HG03469 (cell line): ENCODE results near the gene TRNT1.
A peak's percentile ranks its signal among the peaks of the same experiment; 100 is the strongest.

Source experiments
- ATAC-seq: cut with Tn5 transposase; IDR thresholded peaks from one replicate; pipeline ENCODE4 v1.9.1; 2021; ENCODE audit warnings: mild to moderate bottlenecking, moderate library complexity, moderate number of reproducible peaks; ENCODE audit not compliant: unreplicated experiment

Gene TRNT1

GRCh38 chr3:3177861-3178497 is 51.2 kb downstream of the TRNT1 start:
- ATAC-seq = no peak

GRCh38 chr3:3178498-3179328 is 52.0 kb downstream of the TRNT1 start:
- ATAC-seq = no peak

GRCh38 chr3:3179407-3180094 is 52.8 kb downstream of the TRNT1 start, which contains the start of gene CRBN:
CRBN (minus strand) TSS chr3:3179691; CDS start chr3:3179687, 4 bp downstream.
- ATAC-seq = peak; percentile 99

- no peak for ATAC-seq
Measured at GRCh38 chr3:3180456-3180855, 53.7 kb downstream of the TRNT1 start.

GRCh38 chr3:3184876-3185275 is 58.1 kb downstream of the TRNT1 start:
- no peak for ATAC-seq

DNA sequence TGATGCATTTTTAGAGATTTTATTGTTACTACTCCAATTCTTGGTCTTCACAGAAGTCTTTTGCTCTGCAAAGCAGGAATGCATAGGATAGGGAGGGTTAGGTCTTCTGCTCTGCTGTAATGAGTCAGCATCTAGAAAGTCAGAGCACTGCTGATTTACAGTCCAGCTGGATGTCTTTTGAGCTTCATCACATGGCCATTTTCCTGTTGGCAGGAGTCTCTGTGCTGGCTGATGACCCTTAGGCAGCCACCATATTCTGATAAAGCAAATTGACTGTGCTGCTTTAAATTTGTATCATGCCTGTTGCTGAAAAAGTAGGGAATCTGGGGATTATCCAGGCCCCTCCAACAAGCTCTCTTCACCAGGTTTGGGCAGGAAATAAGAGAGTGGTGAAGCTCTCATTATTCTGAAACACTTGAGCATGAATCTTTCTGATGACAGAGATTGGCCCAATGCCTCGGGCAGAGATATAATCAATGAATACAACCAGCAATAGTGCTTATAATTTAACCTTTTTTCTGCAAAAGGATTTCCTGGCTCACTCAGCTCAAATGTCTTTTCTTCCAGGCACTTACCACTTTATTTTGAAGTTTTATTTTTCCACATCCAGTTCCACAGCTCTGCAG is 62.5 kb downstream of the TRNT1 start:
- ATAC-seq = no peak

- ATAC-seq = no peak
Measured at GRCh38 chr3:3189961-3190360, 63.2 kb downstream of the TRNT1 start.

- no peak for ATAC-seq
Measured at GRCh38 chr3:3191675-3192285, 65.0 kb downstream of the TRNT1 start.

GRCh38 chr3:3192286-3192675 is 65.5 kb downstream of the TRNT1 start:
- ATAC-seq = no peak

DNA sequence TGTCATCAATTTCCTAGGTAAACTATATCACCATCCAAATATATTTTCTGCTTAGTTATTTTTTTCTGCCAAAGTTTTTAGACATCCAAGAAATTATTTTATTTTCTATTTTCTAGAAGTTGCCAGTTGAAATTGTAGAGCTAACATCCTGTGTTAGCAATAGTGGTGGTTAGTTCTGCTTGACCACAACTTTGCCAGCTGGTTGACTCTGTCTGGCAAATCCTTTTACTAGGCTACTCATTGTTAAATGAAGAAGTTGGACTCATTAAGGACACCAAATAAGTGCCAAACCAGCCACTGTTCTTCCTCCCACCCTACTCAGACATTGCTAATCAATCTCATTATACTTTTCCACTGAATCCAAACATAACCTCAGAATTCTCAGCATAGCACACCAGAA is 68.1 kb downstream of the TRNT1 start:
- ATAC-seq = no peak

DNA sequence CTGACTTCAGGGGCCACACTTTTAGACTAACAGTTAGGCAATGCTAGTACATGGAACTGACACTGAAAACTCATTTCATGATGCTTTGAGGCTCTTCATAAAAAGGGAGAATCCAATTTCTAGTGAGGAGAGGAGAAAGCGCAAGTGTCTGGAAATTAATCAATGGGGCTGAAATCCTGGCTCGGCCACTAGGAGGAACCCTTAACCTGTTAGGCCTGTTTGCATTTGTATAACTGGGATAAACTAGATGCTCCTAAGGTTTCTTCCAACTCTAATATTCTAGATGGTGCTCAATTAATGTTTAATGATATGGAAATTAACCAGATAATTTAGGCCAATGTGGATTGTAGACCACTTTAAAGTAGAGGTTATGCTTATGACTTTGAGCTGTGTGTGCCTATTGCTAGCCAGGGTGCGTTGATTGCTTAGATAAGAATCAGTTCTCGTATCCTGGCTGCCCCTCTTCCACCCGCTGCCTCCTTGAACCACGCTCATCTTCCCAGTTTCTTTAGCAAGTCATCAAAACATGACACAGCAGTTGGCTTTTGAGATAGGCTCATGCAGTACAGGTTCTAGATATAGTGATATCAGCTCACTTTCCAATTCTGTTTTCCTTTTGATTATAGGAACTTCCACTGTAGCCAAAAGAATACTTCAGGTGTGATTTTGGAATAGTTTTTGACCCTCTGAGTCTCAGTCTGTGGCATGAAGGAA is 69.6 kb downstream of the TRNT1 start:
- ATAC-seq = no peak
